ENCODE data around the gene DDAH1.
"Not testable (repeated sequence)": the region's sequence is repeated elsewhere in the genome, so short reads cannot be mapped to it uniquely, and the experiment has no call there.

DDAH1 gene

GRCh38 chr1:85356130-85356529 is 108.8 kb downstream of the DDAH1 start:
- no peak for DNase-seq

- no peak for DNase-seq
These were observed 112.9 kb downstream of the DDAH1 start for GRCh38 chr1:85352055-85352454.

GRCh38 chr1:85351202-85351828 is 113.6 kb downstream of the DDAH1 start:
- DNase-seq = no peak

GRCh38 chr1:85349224-85349623 is 115.7 kb downstream of the DDAH1 start:
- DNase-seq = no peak

GRCh38 chr1:85347908-85348307 is 117.1 kb downstream of the DDAH1 start:
- DNase-seq = no peak

GRCh38 chr1:85347275-85347674 is 117.7 kb downstream of the DDAH1 start:
- DNase-seq = not testable (repeated sequence)

GRCh38 chr1:85344256-85344694 is 120.7 kb downstream of the DDAH1 start:
- no peak for DNase-seq

- DNase-seq = no peak
These were observed 121.2 kb downstream of the DDAH1 start for GRCh38 chr1:85343612-85344255.

- no peak for DNase-seq
These were observed 121.7 kb downstream of the DDAH1 start for GRCh38 chr1:85343213-85343611.

- DNase-seq = no peak
These were observed 122.8 kb downstream of the DDAH1 start for GRCh38 chr1:85342207-85342606.

GRCh38 chr1:85340427-85340826 is 124.5 kb downstream of the DDAH1 start:
- DNase-seq = no peak

- no peak for DNase-seq
These were observed 125.1 kb downstream of the DDAH1 start for GRCh38 chr1:85339656-85340399.

GRCh38 chr1:85339089-85339488 is 125.9 kb downstream of the DDAH1 start:
- no peak for DNase-seq

- no peak for DNase-seq
These were observed 130.0 kb downstream of the DDAH1 start for GRCh38 chr1:85334962-85335361.

GRCh38 chr1:85333186-85333585 is 131.8 kb downstream of the DDAH1 start:
- DNase-seq = no peak

GRCh38 chr1:85332575-85332974 is 132.4 kb downstream of the DDAH1 start:
- DNase-seq = no peak

GRCh38 chr1:85330711-85331290 is 134.2 kb downstream of the DDAH1 start:
- DNase-seq = no peak

GRCh38 chr1:85330214-85330631 is 134.7 kb downstream of the DDAH1 start:
- no peak for DNase-seq

GRCh38 chr1:85328713-85329397 is 136.1 kb downstream of the DDAH1 start:
- DNase-seq = no peak

- DNase-seq = no peak
These were observed 137.2 kb downstream of the DDAH1 start for GRCh38 chr1:85327759-85328158.

GRCh38 chr1:85326851-85327250 is 138.1 kb downstream of the DDAH1 start:
- DNase-seq = no peak

- no peak for DNase-seq
These were observed 138.6 kb downstream of the DDAH1 start for GRCh38 chr1:85326336-85326735.

GRCh38 chr1:85325920-85326319 is 139.0 kb downstream of the DDAH1 start:
- DNase-seq = no peak
